GM21447 (cell line): ENCODE measurements around the gene OPN1MW2.
"Not testable (repeated sequence)": the region's sequence is repeated elsewhere in the genome, so short reads cannot be mapped to it uniquely, and the experiment has no call there.

ENCODE experiments used
- ATAC-seq: cut with Tn5 transposase; IDR thresholded peaks from one replicate; pipeline ENCODE4 v1.9.1; 2021; ENCODE audit not compliant: unreplicated experiment

The OPN1MW2 gene

GRCh38 chrX:154263072-154263471 is 43.5 kb downstream of the OPN1MW2 start:
- ATAC-seq = not testable (repeated sequence)

GRCh38 chrX:154269245-154269644 is 49.7 kb downstream of the OPN1MW2 start:
- not testable (repeated sequence) for ATAC-seq
